SK-N-SH treated with all-trans-retinoic acid at 6 μM for 48 hours (cell line): Measurements from ENCODE around the gene SSNA1.

Experiments
- ARNTL ChIP-seq: fragments of 450-650 bp; formaldehyde crosslinking; IDR thresholded peaks from 2 replicates; pipeline ENCODE4 v1.5.0; 2020; ENCODE audit warnings: low read depth, mild to moderate bottlenecking, moderate library complexity, borderline replicate concordance
- ESRRG ChIP-seq: fragments of 250-450 bp; sonication (Bioruptor Pico); IDR thresholded peaks from 2 replicates; pipeline ENCODE4 v1.6.1; 2021; ENCODE audit warnings: mild to moderate bottlenecking
- OSR1 ChIP-seq: fragments of 250-450 bp; sonication (Bioruptor Pico); IDR thresholded peaks from 2 replicates; pipeline ENCODE4 v1.8.0; 2022; ENCODE audit warnings: moderate library complexity, mild to moderate bottlenecking, inconsistent platforms
- PPARA ChIP-seq: fragments of 250-450 bp; sonication (Bioruptor Pico); IDR thresholded peaks from 2 replicates; pipeline ENCODE4 v1.5.0; 2020; ENCODE audit warnings: mild to moderate bottlenecking, borderline replicate concordance
- RARB ChIP-seq: fragments of 250-450 bp; sonication (Bioruptor Pico); IDR thresholded peaks from 2 replicates; pipeline ENCODE4 v1.8.0; 2021; ENCODE audit warnings: mild to moderate bottlenecking, moderate library complexity
- SNAI2 ChIP-seq: fragments of 250-450 bp; sonication (Bioruptor Pico); IDR thresholded peaks from 2 replicates; pipeline ENCODE4 v1.5.0; 2020; ENCODE audit warnings: mild to moderate bottlenecking, moderate library complexity
- TCF4 ChIP-seq: fragments of 250-450 bp; sonication (Bioruptor Pico); IDR thresholded peaks from 2 replicates; pipeline ENCODE4 v1.8.0; 2021; ENCODE audit warnings: mild to moderate bottlenecking, moderate library complexity, borderline replicate concordance
- TOX ChIP-seq: fragments of 250-450 bp; sonication (Bioruptor Pico); IDR thresholded peaks from 2 replicates; pipeline ENCODE4 v1.8.0; 2021; ENCODE audit warnings: mild to moderate bottlenecking, moderate library complexity, borderline replicate concordance
- ZFP3 ChIP-seq: fragments of 250-450 bp; sonication (Bioruptor Pico); IDR thresholded peaks from 2 replicates; pipeline ENCODE4 v1.5.0; 2020; ENCODE audit warnings: mild to moderate bottlenecking, moderate library complexity
- ZNF565 ChIP-seq: fragments of 450-650 bp; formaldehyde crosslinking; conservative IDR thresholded peaks from 2 replicates; pipeline ENCODE4 v1.5.0; 2020; ENCODE audit warnings: low read depth, mild to moderate bottlenecking, moderate library complexity
- ZNF8 ChIP-seq: fragments of 450-650 bp; formaldehyde crosslinking; IDR thresholded peaks from 2 replicates; pipeline ENCODE4 v1.5.0; 2020; ENCODE audit warnings: mild to moderate bottlenecking, moderate library complexity
- TF ChIP-seq, protein P1 (sequence below): fragments of 250-450 bp; sonication (Bioruptor Pico); IDR thresholded peaks from 2 replicates; pipeline ENCODE4 v1.8.0; 2020; ENCODE audit warnings: mild to moderate bottlenecking, moderate library complexity, borderline replicate concordance
- TF ChIP-seq, protein P2 (sequence below): fragments of 250-450 bp; sonication (Bioruptor Pico); IDR thresholded peaks from 2 replicates; pipeline ENCODE4 v1.8.0; 2021; ENCODE audit warnings: low read depth, mild to moderate bottlenecking, moderate library complexity, borderline replicate concordance

DNA sequence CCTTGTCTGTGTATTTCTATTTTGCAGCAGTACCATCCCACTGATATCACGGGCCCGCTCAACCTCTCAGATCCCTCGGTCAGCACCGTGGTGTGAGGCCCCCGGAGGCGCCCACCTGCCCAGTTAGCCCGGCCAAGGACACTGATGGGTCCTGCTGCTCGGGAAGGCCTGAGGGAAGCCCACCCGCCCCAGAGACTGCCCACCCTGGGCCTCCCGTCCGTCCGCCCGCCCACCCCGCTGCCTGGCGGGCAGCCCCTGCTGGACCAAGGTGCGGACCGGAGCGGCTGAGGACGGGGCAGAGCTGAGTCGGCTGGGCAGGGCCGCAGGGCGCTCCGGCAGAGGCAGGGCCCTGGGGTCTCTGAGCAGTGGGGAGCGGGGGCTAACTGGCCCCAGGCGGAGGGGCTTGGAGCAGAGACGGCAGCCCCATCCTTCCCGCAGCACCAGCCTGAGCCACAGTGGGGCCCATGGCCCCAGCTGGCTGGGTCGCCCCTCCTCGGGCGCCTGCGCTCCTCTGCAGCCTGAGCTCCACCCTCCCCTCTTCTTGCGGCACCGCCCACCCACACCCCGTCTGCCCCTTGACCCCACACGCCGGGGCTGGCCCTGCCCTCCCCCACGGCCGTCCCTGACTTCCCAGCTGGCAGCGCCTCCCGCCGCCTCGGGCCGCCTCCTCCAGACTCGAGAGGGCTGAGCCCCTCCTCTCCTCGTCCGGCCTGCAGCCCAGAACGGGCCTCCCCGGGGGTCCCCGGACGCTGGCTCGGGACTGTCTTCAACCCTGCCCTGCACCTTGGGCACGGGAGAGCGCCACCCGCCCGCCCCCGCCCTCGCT is 20.5 kb upstream of the SSNA1 start:
- TF ChIP-seq, protein P1, sequence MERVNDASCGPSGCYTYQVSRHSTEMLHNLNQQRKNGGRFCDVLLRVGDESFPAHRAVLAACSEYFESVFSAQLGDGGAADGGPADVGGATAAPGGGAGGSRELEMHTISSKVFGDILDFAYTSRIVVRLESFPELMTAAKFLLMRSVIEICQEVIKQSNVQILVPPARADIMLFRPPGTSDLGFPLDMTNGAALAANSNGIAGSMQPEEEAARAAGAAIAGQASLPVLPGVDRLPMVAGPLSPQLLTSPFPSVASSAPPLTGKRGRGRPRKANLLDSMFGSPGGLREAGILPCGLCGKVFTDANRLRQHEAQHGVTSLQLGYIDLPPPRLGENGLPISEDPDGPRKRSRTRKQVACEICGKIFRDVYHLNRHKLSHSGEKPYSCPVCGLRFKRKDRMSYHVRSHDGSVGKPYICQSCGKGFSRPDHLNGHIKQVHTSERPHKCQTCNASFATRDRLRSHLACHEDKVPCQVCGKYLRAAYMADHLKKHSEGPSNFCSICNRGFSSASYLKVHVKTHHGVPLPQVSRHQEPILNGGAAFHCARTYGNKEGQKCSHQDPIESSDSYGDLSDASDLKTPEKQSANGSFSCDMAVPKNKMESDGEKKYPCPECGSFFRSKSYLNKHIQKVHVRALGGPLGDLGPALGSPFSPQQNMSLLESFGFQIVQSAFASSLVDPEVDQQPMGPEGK (CRISPR knock-in tag), result no peak
- no peak for TF ChIP-seq ARNTL
- no peak for TF ChIP-seq ZFP3 (CRISPR knock-in tag)
- no peak for TF ChIP-seq ESRRG
- no peak for TF ChIP-seq SNAI2
- no peak for TF ChIP-seq TOX (CRISPR knock-in tag)
- TF ChIP-seq ZNF565 (CRISPR knock-in tag), result no peak
- no peak for TF ChIP-seq PPARA
- TF ChIP-seq, protein P2, sequence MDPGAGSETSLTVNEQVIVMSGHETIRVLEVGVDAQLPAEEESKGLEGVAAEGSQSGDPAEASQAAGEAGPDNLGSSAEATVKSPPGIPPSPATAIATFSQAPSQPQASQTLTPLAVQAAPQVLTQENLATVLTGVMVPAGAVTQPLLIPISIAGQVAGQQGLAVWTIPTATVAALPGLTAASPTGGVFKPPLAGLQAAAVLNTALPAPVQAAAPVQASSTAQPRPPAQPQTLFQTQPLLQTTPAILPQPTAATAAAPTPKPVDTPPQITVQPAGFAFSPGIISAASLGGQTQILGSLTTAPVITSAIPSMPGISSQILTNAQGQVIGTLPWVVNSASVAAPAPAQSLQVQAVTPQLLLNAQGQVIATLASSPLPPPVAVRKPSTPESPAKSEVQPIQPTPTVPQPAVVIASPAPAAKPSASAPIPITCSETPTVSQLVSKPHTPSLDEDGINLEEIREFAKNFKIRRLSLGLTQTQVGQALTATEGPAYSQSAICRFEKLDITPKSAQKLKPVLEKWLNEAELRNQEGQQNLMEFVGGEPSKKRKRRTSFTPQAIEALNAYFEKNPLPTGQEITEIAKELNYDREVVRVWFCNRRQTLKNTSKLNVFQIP (CRISPR knock-in tag), result no peak
- TF ChIP-seq TCF4 (CRISPR knock-in tag), result no peak
- no peak for TF ChIP-seq OSR1 (CRISPR knock-in tag)
- no peak for TF ChIP-seq ZNF8
- no peak for TF ChIP-seq RARB (CRISPR knock-in tag)
